Kidney (tissue), 14 donors: ENCODE results near the gene BTN3A1. TPM values are rescaled to one million over a fixed set of nuclear protein-coding genes. Genes with fewer than 3 reads are reported as not detected.

Experiments
- DNase-seq, 5 donors: peaks; one replicate each; pipeline ENCODE4 v3.0.0-alpha.2; 2013 to 2020
- FAIRE-seq: peaks from 2 replicates; lab custom pipeline; 2012; peaks lifted over from hg19 to GRCh38; lab: Jason Lieb, UNC
- H3K27ac ChIP-seq, 2 donors: one replicate each; pipeline ENCODE4 v1.7.0; 2013; ENCODE audit warnings: low read depth in 2 of 2, low read length in 2 of 2, inconsistent platforms in 1 of 2
- H3K27me3 ChIP-seq: one replicate; pipeline ENCODE4 v1.7.1; 2013; ENCODE audit warnings: low read length, inconsistent platforms; ENCODE audit not compliant: control insufficient read depth, insufficient read depth
- H3K36me3 ChIP-seq, 3 donors: one replicate each; pipeline versions ENCODE4 v1.7.0 to v1.7.1; 2013; ENCODE audit warnings: low read length in 3 of 3, control low read depth in 1 of 3, inconsistent platforms in 1 of 3; ENCODE audit not compliant: insufficient read depth in 3 of 3, control insufficient read depth in 2 of 3
- H3K4me1 ChIP-seq, 3 donors: one replicate each; pipeline versions ENCODE4 v1.7.0 to v1.7.1; 2013; ENCODE audit warnings: low read length in 3 of 3, inconsistent platforms in 1 of 3, low read depth in 1 of 3; ENCODE audit not compliant: control insufficient read depth in 2 of 3, insufficient read depth in 2 of 3
- H3K4me3 ChIP-seq, 3 donors: one replicate each; pipeline versions ENCODE4 v1.7.0 to v1.8.1; 2013; ENCODE audit warnings: low read length in 3 of 3, control low read depth in 1 of 3, inconsistent platforms in 1 of 3
- H3K9ac ChIP-seq, 3 donors: one replicate each; pipeline versions ENCODE4 v1.7.0 to v1.7.1; 2013; ENCODE audit warnings: low read length in 3 of 3, control low read depth in 1 of 3, inconsistent platforms in 1 of 3
- H3K9me3 ChIP-seq, 3 donors: one replicate each; pipeline versions ENCODE4 v1.7.0 to v1.7.1; 2013; ENCODE audit warnings: low read length in 3 of 3, control low read depth in 1 of 3, inconsistent platforms in 1 of 3; ENCODE audit not compliant: control insufficient read depth in 2 of 3, insufficient read depth in 1 of 3
- intact Hi-C: fragments of 100-400 bp; cut with DNase I; formaldehyde crosslinking; loops from one replicate; pipeline ENCODE4 v1.11.1; 2022
- polyA plus RNA-seq: library from polyadenylated mRNA; stranded (reverse); fragments of 350-450 nt; fragmentation: Illumina TruSeq; extraction: RNeasy Lipid Tissue Mini Kit (QIAGEN cat#74804); gene quantifications from one replicate; pipeline ENCODE4 v1.2.3, GENCODE V29; 2014; ENCODE audit warnings: low read depth, low replicate concordance; ENCODE audit not compliant: insufficient read depth
- total RNA-seq: library from RNA; stranded (reverse); fragmentation: NEBNext Ultra II Directional; extraction: Animal tissue kit (Norgen Biotek cat#: 25700); gene quantifications from one replicate; pipeline ENCODE4 v1.2.1, GENCODE V29; 2021
- TF ChIP-seq, protein P1 (sequence below): IDR thresholded peaks from 3 replicates; pipeline ENCODE4 v1.5.1; 2012; ENCODE audit warnings: mild to moderate bottlenecking, moderate library complexity, borderline replicate concordance; ENCODE audit not compliant: insufficient read depth; ENCODE audit errors: extremely low read depth
- donor health status: control.
- donor health status: control.
- donor health status: control.
- donor health status: control.
- donor health status: control.
- donor health status: DM: yes; HTN: yes; CAD: no.
- donor health status: Normal renal cell carcinoma (clear cell type).

The BTN3A1 gene
- total and polyA plus RNA-seq, 2 donors from 2014 or later: 13.8 to 23.1 TPM

DNA sequence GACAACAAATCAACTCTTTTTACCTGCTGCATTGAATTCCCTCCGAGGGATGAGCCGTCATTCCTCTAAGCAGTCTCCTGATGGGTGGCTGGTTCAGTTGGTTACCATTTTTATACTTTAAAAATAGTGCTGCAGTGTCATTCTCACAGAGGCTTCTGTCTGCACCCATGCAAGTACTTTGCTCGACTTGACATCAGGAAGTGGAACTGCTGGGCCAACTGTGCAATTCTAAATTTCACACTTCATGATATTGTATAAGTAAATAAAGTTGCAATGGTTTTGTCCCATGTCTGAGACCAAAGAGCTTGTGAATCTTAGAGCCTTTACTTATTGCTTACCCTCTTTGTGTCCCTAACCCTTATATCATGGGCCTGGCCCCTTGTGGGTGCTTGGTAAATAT is 2.5 kb downstream of the BTN3A1 start:
- TF ChIP-seq, protein P1, sequence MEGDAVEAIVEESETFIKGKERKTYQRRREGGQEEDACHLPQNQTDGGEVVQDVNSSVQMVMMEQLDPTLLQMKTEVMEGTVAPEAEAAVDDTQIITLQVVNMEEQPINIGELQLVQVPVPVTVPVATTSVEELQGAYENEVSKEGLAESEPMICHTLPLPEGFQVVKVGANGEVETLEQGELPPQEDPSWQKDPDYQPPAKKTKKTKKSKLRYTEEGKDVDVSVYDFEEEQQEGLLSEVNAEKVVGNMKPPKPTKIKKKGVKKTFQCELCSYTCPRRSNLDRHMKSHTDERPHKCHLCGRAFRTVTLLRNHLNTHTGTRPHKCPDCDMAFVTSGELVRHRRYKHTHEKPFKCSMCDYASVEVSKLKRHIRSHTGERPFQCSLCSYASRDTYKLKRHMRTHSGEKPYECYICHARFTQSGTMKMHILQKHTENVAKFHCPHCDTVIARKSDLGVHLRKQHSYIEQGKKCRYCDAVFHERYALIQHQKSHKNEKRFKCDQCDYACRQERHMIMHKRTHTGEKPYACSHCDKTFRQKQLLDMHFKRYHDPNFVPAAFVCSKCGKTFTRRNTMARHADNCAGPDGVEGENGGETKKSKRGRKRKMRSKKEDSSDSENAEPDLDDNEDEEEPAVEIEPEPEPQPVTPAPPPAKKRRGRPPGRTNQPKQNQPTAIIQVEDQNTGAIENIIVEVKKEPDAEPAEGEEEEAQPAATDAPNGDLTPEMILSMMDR: no peak
- H3K9ac ChIP-seq: no peak overlapping the region
- H3K36me3 ChIP-seq: peaks cover 3 to 7% (median 6%) of the 10 kb centered on the region in 3 donors
- no peaks in the 10 kb centered on the region for H3K4me1 ChIP-seq
- H3K27me3 ChIP-seq: no peaks in the 10 kb centered on the region
- H3K4me3 ChIP-seq: no peak overlapping the region
- FAIRE-seq (no peak), DNase-seq (no peak)
- no peaks in the 10 kb centered on the region for H3K9me3 ChIP-seq
- H3K27ac ChIP-seq: no peak overlapping the region
- intact Hi-C loops: no loop called here

DNA sequence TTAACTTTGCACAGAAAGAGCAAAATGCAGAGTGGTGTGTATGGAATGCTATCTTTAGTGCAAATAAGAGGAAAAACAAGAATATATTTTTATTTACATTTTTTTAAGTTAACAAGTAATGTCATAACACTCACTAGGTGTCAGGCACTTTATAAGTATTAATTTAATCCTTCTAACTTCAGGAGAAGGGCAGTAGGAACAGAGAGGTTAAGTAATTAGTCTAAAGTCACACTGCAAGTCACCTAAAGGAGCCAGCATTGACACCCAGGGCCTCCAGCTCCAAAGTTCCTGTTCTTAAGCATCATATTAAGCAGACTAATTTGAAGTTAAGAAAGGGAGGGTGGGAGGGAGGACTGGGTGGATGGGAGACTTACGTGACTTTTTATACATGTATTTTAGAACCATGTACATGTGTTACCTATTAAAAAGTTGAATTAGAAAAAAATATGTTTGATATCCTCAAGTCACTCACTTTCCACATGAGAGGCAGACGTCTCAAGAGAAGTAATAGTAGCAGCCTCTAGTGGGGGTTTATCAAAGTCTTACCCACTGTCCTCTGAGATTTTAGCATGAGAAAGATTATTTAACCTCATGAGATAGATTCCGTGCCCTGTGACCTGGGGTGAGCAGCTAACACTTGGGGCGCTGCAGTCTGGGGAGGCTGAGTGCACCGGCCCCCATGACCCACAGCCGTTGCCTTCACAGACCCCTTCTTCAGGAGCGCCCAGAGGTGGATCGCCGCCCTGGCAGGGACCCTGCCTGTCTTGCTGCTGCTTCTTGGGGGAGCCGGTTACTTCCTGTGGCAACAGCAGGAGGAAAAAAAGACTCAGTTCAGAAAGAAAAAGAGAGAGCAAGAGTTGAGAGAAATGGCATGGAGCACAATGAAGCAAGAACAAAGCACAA is 7.0 kb downstream of the BTN3A1 start:
- no peaks in the 10 kb centered on the region for H3K4me1 ChIP-seq
- H3K27me3 ChIP-seq: no peaks in the 10 kb centered on the region
- intact Hi-C loops: no loop called here
- peaks cover 3 to 11% (median 10%) of the 10 kb centered on the region in 3 donors for H3K36me3 ChIP-seq
- no peak overlapping the region for H3K4me3 ChIP-seq
- H3K9ac ChIP-seq: no peak overlapping the region
- no peak for DNase-seq
- TF ChIP-seq, protein P1: no peak
- no peaks in the 10 kb centered on the region for H3K9me3 ChIP-seq
- no peak for FAIRE-seq
- no peak overlapping the region for H3K27ac ChIP-seq

DNA sequence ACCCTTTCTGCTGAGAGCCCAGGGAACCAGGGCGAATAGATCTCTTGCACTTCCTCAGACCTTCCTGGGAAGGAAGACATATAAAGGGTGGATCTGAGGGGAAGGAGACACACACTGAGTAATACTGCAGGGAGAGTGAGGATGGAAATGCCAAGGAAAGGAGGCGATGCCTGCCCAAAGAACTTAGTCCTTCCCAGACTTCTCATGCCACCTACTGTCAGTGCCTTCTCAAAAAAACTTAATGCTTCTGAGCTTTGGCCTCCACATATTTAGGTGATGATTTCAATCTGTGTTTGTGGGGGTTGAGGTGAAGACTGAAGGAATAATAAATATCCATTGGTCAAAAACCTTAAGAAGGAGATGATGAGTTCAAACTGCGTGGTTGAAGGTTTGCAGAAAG is 9.7 kb downstream of the BTN3A1 start:
- H3K27ac ChIP-seq: no peak overlapping the region
- no peak overlapping the region for H3K4me3 ChIP-seq
- no peaks in the 10 kb centered on the region for H3K9me3 ChIP-seq
- DNase-seq (no peak), FAIRE-seq (no peak)
- no peaks in the 10 kb centered on the region for H3K4me1 ChIP-seq
- H3K27me3 ChIP-seq: no peaks in the 10 kb centered on the region
- no peak overlapping the region for H3K9ac ChIP-seq
- peaks cover 3 to 9% (median 6%) of the 10 kb centered on the region in 3 donors for H3K36me3 ChIP-seq
- TF ChIP-seq, protein P1: no peak
- intact Hi-C loops: no loop called here
